ENCODE data around the gene PTPA. TPM values are rescaled to one million over a fixed set of nuclear protein-coding genes. Genes with fewer than 3 reads are reported as not detected.

PTPA gene
- total RNA-seq, 3 donors from 2014 or later (not counting 1 experiment from before 2014, with no cell fraction given): 63.2 to 69.4 (median 64.9) TPM

- H3K4me1 Mint-ChIP-seq: peaks cover 17 to 25% of the 10 kb centered on the region in 2 donors
- no peaks in the 10 kb centered on the region for H3K36me3 Mint-ChIP-seq
- H3K9me3 ChIP-seq (ENCODE audit: control insufficient read depth, insufficient read depth, low read length): no peaks in the 10 kb centered on the region
- H3K36me3 ChIP-seq (ENCODE audit: control insufficient read depth, insufficient read depth, low read length): peaks cover 22% of the 10 kb centered on the region
- H3K9me3 Mint-ChIP-seq: no peaks in the 10 kb centered on the region
- intact Hi-C loops (cut with micrococcal nuclease): no loop called here
- no peaks in the 10 kb centered on the region for H3K27me3 Mint-ChIP-seq (ENCODE audit: low read depth in 2 of 2)
- ATAC-seq: no peak
- DNase-seq: no peak
- H3K4me3 Mint-ChIP-seq: no peak overlapping the region
- H3K4me3 ChIP-seq (ENCODE audit: low read length): no peak overlapping the region
- no peaks in the 10 kb centered on the region for H3K27me3 ChIP-seq (ENCODE audit: control insufficient read depth, insufficient read depth, low read length)
- WGBS (ENCODE audit: insufficient coverage): 92% methylated on average over 19 of the region's 19 CpGs
- TF ChIP-seq CTCF (IDR thresholded peaks at IDR 0.05): no peak
- H3K4me1 ChIP-seq (ENCODE audit: control insufficient read depth, insufficient read depth, low read length): peaks cover 45% of the 10 kb centered on the region
- peak overlapping the region; percentile 74 for H3K27ac ChIP-seq (ENCODE audit: low read length)
- H3K27ac Mint-ChIP-seq: peak overlapping the region; percentile 87 to 94
Measured at GRCh38 chr9:129068110-129068509, 43.1 kb upstream of the PTPA start.

- ATAC-seq (peak; percentile 96 to 98 (median 97)), DNase-seq (peak; percentile 68 to 78)
- Histone ChIP-seq H3K4me3 (ENCODE audit: low read length) (no peak overlapping the region), H3K36me3 (ENCODE audit: control insufficient read depth, insufficient read depth, low read length) (peaks cover 14% of the 10 kb centered on the region), H3K27ac (ENCODE audit: low read length) (peak overlapping the region; percentile 74), H3K9me3 (ENCODE audit: control insufficient read depth, insufficient read depth, low read length) (no peaks in the 10 kb centered on the region), H3K27me3 (ENCODE audit: control insufficient read depth, insufficient read depth, low read length) (no peaks in the 10 kb centered on the region), H3K4me1 (ENCODE audit: control insufficient read depth, insufficient read depth, low read length) (peaks cover 45% of the 10 kb centered on the region)
- Mint-ChIP-seq H3K4me3 (peak overlapping the region; percentile 75), H3K9me3 (no peaks in the 10 kb centered on the region), H3K36me3 (no peaks in the 10 kb centered on the region), H3K27me3 (ENCODE audit: low read depth in 2 of 2) (no peaks in the 10 kb centered on the region), H3K27ac (peak overlapping the region; percentile 87 to 94), H3K4me1 (peaks cover 17 to 25% of the 10 kb centered on the region in 2 donors)
- 22% methylated on average over 31 of the region's 31 CpGs for WGBS (ENCODE audit: insufficient coverage)
- intact Hi-C loops (cut with micrococcal nuclease): loop anchor here (1.0 kb wide), 1 partner anchor 12 kb away; the partner anchor contains the start of gene DOLPP1
- TF ChIP-seq CTCF (IDR thresholded peaks at IDR 0.05): no peak
Measured at GRCh38 chr9:129068990-129069861, 42.0 kb upstream of the PTPA start.

- WGBS (ENCODE audit: insufficient coverage): 71% methylated on average over 23 of the region's 26 CpGs
- no peak for DNase-seq
- no peak for ATAC-seq
- Mint-ChIP-seq H3K36me3 (no peaks in the 10 kb centered on the region), H3K4me3 (no peak overlapping the region), H3K9me3 (no peaks in the 10 kb centered on the region), H3K27ac (peak overlapping the region; percentile 87 to 94), H3K27me3 (ENCODE audit: low read depth in 2 of 2) (no peaks in the 10 kb centered on the region), H3K4me1 (peaks cover 17 to 25% of the 10 kb centered on the region in 2 donors)
- H3K9me3 ChIP-seq (ENCODE audit: control insufficient read depth, insufficient read depth, low read length): no peaks in the 10 kb centered on the region
- H3K27ac ChIP-seq (ENCODE audit: low read length): peak overlapping the region; percentile 74
- intact Hi-C loops (cut with micrococcal nuclease): loop anchor here (1.0 kb wide), 1 partner anchor 11 kb away; the partner anchor contains the start of gene DOLPP1
- H3K27me3 ChIP-seq (ENCODE audit: control insufficient read depth, insufficient read depth, low read length): no peaks in the 10 kb centered on the region
- H3K4me1 ChIP-seq (ENCODE audit: control insufficient read depth, insufficient read depth, low read length): peaks cover 45% of the 10 kb centered on the region
- TF ChIP-seq CTCF (IDR thresholded peaks at IDR 0.05): no peak
- no peak overlapping the region for H3K4me3 ChIP-seq (ENCODE audit: low read length)
- H3K36me3 ChIP-seq (ENCODE audit: control insufficient read depth, insufficient read depth, low read length): peaks cover 8% of the 10 kb centered on the region
Measured at GRCh38 chr9:129069862-129070641, 41.2 kb upstream of the PTPA start.

All from natural killer cell (primary cell).